PC-3 (cell line): ENCODE results near the gene GPSM3. TPM values are rescaled to one million over a fixed set of nuclear protein-coding genes. Genes with fewer than 3 reads are reported as not detected.

ENCODE experiments used
- ATAC-seq: fragments of 200-7000 bp; cut with Tn5 transposase; 2 replicates; pipeline ENCODE4 v1.9.1; 2020; ENCODE audit warnings: mild to moderate bottlenecking, moderate library complexity
- BruUV-seq: library from RNA; stranded (reverse); fragments of 400-500 nt; replicated peaks from 2 replicates; lab custom pipeline; 2021; lab: Mats Ljungman, UMichigan
- CTCF ChIA-PET: fragments of 300-600 bp; sonication (Branson Sonifier 250); formaldehyde crosslinking; loops from one replicate; lab custom pipeline; 2022; ENCODE audit warnings: antibody characterized with exemption; lab: Charles Lee
- POLR2A ChIA-PET: fragments of 300-600 bp; sonication (Branson Sonifier 250); formaldehyde crosslinking; loops from one replicate; lab custom pipeline; 2022; ENCODE audit warnings: antibody characterized with exemption; ENCODE audit not compliant: unreplicated experiment; lab: Charles Lee
- DNase-seq: peaks from one replicate; pipeline ENCODE4 v3.0.0-alpha.2; 2015
- H2AFZ ChIP-seq: fragments of 300-600 bp; sonication (generic); 2 replicates; pipeline ENCODE4 v1.6.0; 2016; ENCODE audit warnings: antibody characterized with exemption, low read length
- H3F3A ChIP-seq: fragments of 300-600 bp; sonication (generic); one replicate; pipeline ENCODE4 v1.6.0; 2017; ENCODE audit warnings: antibody characterized with exemption, low read length, control low read depth, mild to moderate bottlenecking; ENCODE audit not compliant: unreplicated experiment
- H3K27ac ChIP-seq: fragments of 300-600 bp; sonication (generic); 2 replicates; pipeline ENCODE4 v1.5.1; 2016; ENCODE audit warnings: mild to moderate bottlenecking, low read length
- H3K27me3 ChIP-seq: fragments of 300-600 bp; sonication (generic); 2 replicates; pipeline ENCODE4 v1.6.1; 2016; ENCODE audit warnings: low read length, mixed read lengths
- H3K36me3 ChIP-seq: fragments of 300-600 bp; sonication (generic); 2 replicates; pipeline ENCODE4 v1.6.1; 2016; ENCODE audit warnings: low read depth, mixed run types, low read length, mixed read lengths
- H3K4me1 ChIP-seq: fragments of 300-600 bp; sonication (generic); 2 replicates; pipeline ENCODE4 v1.5.1; 2016; ENCODE audit warnings: low read length; ENCODE audit not compliant: insufficient read depth
- H3K4me2 ChIP-seq: fragments of 300-600 bp; sonication (generic); 2 replicates; pipeline ENCODE4 v1.6.0; 2016; ENCODE audit warnings: low read length
- H3K4me3 ChIP-seq: fragments of 300-600 bp; sonication (generic); 2 replicates; pipeline ENCODE4 v1.5.1; 2016; ENCODE audit warnings: mild to moderate bottlenecking, low read length, mixed read lengths
- H3K79me2 ChIP-seq: fragments of 300-600 bp; sonication (generic); 2 replicates; pipeline ENCODE4 v1.6.1; 2017; ENCODE audit warnings: low read length, mixed read lengths
- H3K9ac ChIP-seq: fragments of 300-600 bp; sonication (generic); 2 replicates; pipeline ENCODE4 v1.6.0; 2016; ENCODE audit warnings: mild to moderate bottlenecking, low read length
- H3K9me2 ChIP-seq: fragments of 300-600 bp; sonication (generic); replicated peaks from 2 replicates; pipeline ENCODE4 v1.6.1; 2016; ENCODE audit warnings: mixed run types, low read length, mixed read lengths
- H3K9me3 ChIP-seq: fragments of 300-600 bp; sonication (generic); 2 replicates; pipeline ENCODE4 v1.6.1; 2016; ENCODE audit warnings: low read length, mixed read lengths
- H4K20me1 ChIP-seq: fragments of 300-600 bp; sonication (generic); 2 replicates; pipeline ENCODE4 v1.6.1; 2016; ENCODE audit warnings: low read length, mixed read lengths
- EZH2 ChIP-seq: fragments of 300-600 bp; sonication (generic); IDR thresholded peaks from one replicate; pipeline ENCODE4 v1.6.1; 2017; ENCODE audit warnings: antibody characterized with exemption, mild to moderate bottlenecking, low read length; ENCODE audit not compliant: unreplicated experiment
- EZH2phosphoT487 ChIP-seq: fragments of 300-600 bp; sonication (generic); IDR thresholded peaks from 2 replicates; pipeline ENCODE4 v1.6.1; 2018; ENCODE audit warnings: mild to moderate bottlenecking, antibody characterized with exemption, low read length, borderline replicate concordance
- intact Hi-C: fragments of 100-400 bp; cut with micrococcal nuclease; formaldehyde crosslinking; loops from 2 replicates; pipeline ENCODE4 v1.9.0; 2023
- total RNA-seq: library from RNA; depleted of rRNA; stranded (reverse); fragments of >200 nt; gene quantifications from 2 replicates; pipeline ENCODE4 v1.2.3, GENCODE V29; 2014
- TF ChIP-seq, protein P1 (sequence below): fragments of 300-600 bp; sonication (generic); conservative IDR thresholded peaks from 2 replicates; pipeline ENCODE4 v1.5.1; 2017; ENCODE audit warnings: antibody characterized with exemption, low read depth, mild to moderate bottlenecking, low read length

Gene GPSM3
- total RNA-seq, 1 experiment from 2014 or later, result 5.0 TPM

DNA sequence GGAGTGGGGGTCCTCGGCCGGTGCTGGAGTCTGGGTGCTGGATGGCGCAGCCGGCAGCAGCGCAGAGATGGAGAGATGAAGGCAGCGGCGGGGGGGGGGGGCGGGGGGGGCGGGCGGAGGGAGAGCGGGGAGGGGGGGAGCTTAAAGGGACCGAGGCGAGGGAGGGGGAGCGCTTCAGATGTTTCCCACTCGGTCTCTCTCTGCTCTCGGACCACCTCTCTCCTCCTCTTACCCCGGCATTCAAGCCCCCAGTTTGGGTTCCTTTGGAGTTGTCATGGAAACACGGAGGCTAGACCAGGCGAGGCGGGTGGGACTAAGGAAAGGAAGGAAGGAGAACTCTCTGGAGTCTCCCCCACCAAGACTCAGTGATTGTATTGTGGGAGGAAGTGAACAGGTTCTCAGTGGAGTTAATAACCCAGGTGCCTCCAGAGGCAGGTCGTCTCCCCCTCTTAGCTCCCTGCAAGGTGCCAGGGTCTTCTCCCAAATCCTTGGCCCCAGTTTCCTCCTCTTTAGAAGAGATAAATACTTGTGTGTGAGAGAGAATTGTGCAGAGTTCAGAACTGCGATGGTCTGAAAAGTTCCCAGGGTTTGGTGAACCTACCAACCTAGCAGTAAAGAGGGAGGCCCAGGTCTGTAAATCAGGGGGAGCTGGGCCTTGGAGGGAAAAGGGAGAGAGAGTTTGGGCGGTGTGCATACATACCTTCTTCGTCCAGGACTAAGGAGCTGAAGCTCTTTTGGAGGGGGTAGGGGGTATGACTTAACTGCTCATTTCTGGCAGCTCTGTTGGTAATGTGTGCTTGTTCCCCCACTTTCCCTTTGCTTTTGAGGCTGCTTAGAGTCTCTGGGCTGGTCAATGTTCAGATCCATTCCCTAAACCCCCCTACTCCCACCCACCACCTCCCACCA, 40.3 kb downstream of the GPSM3 start, which contains the start of gene PRRT1:
Gene PRRT1, minus strand, starts transcription at position 77 of the 906 bp plus-strand sequence. CDS start 112 bp downstream, outside the sequence.
- intact Hi-C loops, result no loop called here
- no peak within 1 kb of the TSS for H2AFZ ChIP-seq
- H3K27ac ChIP-seq, result no peak within 1 kb of the TSS
- ATAC-seq (no peak), DNase-seq (no peak)
- peaks cover 12% of the 10 kb centered on the region for H3K4me1 ChIP-seq
- no peaks in the 10 kb centered on the region for H3F3A ChIP-seq
- H3K4me3 ChIP-seq, result peak within 1 kb of the TSS; percentile 96; the same call in 1 of the 2 replicates
- H3K36me3 ChIP-seq, result no peaks in the 10 kb centered on the region
- no peaks in the 10 kb centered on the region for H4K20me1 ChIP-seq
- CTCF ChIA-PET, result no interaction called here
- peaks cover 29% of the 10 kb centered on the region for H3K79me2 ChIP-seq
- 0 out of 2 replicates have a peak within 1 kb of the TSS, but pooled peaks have one; percentile 94 for H3K9ac ChIP-seq
- POLR2A ChIA-PET, result interaction anchor here (0.7 kb wide), 1 partner anchor 23 kb away, joined by 3 read pairs; no protein-coding TSS in a partner anchor
- TF ChIP-seq EZH2phosphoT487 (no peak), EZH2 (no peak)
- TF ChIP-seq, protein P1, sequence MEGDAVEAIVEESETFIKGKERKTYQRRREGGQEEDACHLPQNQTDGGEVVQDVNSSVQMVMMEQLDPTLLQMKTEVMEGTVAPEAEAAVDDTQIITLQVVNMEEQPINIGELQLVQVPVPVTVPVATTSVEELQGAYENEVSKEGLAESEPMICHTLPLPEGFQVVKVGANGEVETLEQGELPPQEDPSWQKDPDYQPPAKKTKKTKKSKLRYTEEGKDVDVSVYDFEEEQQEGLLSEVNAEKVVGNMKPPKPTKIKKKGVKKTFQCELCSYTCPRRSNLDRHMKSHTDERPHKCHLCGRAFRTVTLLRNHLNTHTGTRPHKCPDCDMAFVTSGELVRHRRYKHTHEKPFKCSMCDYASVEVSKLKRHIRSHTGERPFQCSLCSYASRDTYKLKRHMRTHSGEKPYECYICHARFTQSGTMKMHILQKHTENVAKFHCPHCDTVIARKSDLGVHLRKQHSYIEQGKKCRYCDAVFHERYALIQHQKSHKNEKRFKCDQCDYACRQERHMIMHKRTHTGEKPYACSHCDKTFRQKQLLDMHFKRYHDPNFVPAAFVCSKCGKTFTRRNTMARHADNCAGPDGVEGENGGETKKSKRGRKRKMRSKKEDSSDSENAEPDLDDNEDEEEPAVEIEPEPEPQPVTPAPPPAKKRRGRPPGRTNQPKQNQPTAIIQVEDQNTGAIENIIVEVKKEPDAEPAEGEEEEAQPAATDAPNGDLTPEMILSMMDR, result no peak
- no peaks in the 10 kb centered on the region for H3K27me3 ChIP-seq
- H3K9me3 ChIP-seq, result no peaks in the 10 kb centered on the region
- BruUV-seq, result no TSS peak
- H3K4me2 ChIP-seq, result peak within 1 kb of the TSS; percentile 95; the same call in 1 of the 2 replicates
- H3K9me2 ChIP-seq, result no peaks in the 10 kb centered on the region

- H3K9me3 ChIP-seq, result no peaks in the 10 kb centered on the region
- CTCF ChIA-PET, result no interaction called here
- H3K9me2 ChIP-seq, result no peaks in the 10 kb centered on the region
- H3F3A ChIP-seq, result no peaks in the 10 kb centered on the region
- H3K79me2 ChIP-seq, result peaks cover 23% of the 10 kb centered on the region
- BruUV-seq, result no TSS peak
- H3K27ac ChIP-seq, result no peak overlapping the region
- no peaks in the 10 kb centered on the region for H3K27me3 ChIP-seq
- intact Hi-C loops, result no loop called here
- no peaks in the 10 kb centered on the region for H3K36me3 ChIP-seq
- POLR2A ChIA-PET, result interaction anchor here (0.7 kb wide), 1 partner anchor 22 kb away, joined by 3 read pairs; no protein-coding TSS in a partner anchor
- no peak overlapping the region for H3K9ac ChIP-seq
- no peak for DNase-seq
- H3K4me3 ChIP-seq, result no peak overlapping the region
- H4K20me1 ChIP-seq, result no peaks in the 10 kb centered on the region
- no peak overlapping the region for H2AFZ ChIP-seq
- peaks cover 12% of the 10 kb centered on the region for H3K4me1 ChIP-seq
- ATAC-seq, result no peak
- TF ChIP-seq, protein P1, result no peak
- no peak for TF ChIP-seq EZH2
- no peak for TF ChIP-seq EZH2phosphoT487
- H3K4me2 ChIP-seq, result no peak overlapping the region
These were observed 41.1 kb downstream of the GPSM3 start for GRCh38 chr6:32151181-32151862.
